NCI-H345 treated with DMSO at 0.1 percent for 48 hours (cell line): ENCODE measurements around the gene GOLIM4.

Experiments
- DNase-seq: peaks from one replicate; lab custom pipeline; 2025; ENCODE audit not compliant: unreplicated experiment; lab: John Stamatoyannopoulos, UW

Gene GOLIM4

DNA sequence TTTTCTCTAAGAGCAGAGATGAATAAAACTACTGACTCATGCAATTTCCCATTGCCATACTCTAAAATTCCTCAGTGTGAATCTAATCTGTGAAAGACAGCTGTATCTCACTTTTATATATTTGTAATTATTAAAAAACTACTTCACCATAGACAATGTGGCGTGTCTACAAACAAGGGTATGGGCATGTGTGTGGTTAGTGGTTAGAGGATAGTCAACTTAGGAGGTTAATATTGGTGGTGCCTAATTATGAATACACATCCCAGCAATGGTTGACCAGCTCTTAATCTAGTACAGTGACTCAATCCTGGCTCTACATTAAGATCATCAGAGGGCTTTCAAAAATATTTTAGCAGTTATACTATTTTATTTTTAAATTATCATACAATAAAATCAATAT lies 94.5 kb downstream of the GOLIM4 start:
- no peak for DNase-seq

DNA sequence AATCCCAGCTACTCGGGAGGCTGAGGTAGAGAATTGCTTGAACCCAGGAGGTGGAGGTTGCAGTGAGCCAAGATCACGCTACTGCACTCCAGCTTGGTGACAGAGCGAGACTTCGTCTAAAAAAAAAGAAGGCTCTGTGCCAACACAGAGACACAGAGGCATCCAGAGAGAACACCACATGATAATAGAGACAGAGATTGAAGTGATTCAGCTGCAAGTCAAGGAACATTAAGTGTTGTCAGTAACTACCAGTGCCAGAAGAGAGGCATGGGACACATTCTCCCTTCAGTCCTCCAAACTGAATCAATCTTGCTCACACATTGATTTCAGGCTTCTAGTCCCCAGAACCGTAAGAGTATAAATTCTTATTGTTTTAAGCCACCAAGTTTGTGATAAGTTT lies 97.5 kb downstream of the GOLIM4 start:
- DNase-seq = no peak

DNA sequence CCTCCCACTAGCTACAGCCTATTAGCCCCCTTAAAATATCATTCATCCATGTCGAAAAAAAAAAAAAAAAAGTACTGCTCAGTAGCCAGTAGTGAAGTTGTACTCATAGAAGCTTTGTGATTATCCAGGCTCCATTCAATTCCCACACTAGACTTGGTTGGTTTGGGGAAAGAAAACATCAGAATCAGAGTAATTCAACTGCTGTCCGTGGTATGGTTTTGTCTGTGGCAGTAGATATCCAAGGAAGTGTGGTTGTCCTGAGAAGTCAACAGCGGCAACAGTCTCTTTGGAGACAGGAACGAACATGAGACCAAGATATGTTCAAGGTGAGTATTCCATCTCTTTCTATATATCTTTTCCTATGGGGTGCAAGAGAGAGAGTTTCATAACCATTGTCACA lies 99.2 kb downstream of the GOLIM4 start:
- no peak for DNase-seq

DNA sequence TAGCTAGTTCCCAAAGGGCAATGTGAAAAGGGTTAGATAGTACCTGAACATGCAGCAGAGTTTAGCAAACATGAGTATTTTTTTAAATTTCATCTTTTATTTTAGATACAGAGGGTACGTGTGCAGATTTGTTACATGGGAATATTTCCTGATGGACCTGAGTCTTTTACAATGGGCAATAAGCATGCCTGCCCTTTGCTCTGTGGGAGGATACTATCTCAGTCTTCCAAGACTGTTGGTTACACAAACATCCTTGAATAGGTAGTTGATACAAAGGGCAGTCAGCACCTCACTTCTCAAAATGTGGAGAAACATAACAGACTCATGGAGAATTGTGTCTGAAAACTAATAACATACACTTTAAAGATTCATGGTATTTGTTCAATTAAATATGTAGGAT lies 103.3 kb downstream of the GOLIM4 start:
- no peak for DNase-seq

DNA sequence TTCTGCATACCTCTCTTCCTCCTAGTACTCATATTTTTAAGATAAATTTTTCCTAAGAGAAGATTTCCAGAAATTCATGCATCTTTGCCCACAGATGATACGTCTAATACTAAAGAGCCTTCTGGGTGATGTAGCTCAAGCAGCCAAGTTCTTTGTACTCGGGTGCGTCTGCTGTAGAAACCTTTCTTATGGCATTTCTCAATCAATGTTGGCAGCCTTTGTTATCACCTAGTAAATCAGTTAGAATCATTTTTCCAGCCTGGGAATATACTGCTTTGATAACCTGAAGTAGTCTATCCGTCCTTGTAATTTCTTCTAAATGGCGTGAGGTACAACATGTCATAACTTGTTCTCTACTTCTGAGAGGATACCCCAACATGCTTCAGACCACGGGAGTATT lies 104.5 kb downstream of the GOLIM4 start:
- no peak for DNase-seq

DNA sequence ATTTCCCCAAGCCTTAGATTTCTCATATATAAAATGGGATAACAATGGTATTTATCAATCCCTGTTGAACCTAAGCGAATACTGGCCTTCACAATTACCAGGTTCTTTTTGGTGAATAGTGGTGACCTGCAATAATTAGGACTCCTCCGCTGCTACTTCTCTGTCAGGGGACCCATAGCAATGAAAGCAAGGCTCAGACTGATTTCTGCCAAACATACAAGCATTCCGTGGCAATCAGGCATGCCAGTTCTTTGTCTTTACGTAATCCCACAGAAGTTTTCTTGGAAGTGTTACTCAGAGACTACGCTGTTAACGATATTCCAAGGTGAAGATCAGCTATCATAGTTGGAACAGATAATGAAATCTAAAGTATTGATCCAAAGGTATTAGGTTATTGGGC lies 105.7 kb downstream of the GOLIM4 start:
- no peak for DNase-seq

DNA sequence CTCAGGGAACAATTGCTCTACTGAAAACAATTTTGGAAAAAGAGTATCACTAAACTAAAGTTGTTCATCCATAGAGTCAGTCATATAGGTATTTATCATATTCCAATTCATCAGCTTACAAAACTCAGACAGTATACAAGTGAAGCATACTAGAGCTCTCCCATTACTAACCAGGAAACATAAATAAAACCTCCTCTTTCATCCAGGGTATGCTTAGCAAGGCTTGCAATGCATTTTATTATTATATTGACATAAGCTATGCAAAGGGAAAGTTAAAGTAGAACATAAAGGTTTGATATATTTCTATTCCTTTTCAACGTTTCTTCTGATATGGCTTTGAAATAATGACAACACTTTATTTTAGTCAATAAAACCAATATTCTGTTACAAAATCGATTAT lies 106.7 kb downstream of the GOLIM4 start:
- DNase-seq = no peak

DNA sequence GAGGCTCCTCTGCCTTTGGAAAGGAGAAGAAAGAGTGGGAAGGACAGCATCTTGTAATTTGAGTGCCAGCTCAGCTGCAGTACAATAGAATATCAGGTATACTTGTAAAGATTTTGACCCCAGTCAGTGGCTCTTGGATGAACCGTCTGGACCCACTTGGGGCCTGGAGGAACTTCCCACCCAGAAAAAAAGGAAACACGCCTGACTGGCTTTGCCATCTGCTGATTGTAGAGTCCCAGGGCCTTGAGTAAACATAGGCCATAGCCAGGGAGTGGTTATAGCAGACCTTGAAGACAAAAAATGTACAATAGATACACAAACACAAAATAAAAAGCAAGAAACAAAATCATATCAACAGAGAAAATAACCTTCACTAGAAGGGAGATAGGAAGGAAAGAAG lies 112.1 kb downstream of the GOLIM4 start:
- DNase-seq = no peak

DNA sequence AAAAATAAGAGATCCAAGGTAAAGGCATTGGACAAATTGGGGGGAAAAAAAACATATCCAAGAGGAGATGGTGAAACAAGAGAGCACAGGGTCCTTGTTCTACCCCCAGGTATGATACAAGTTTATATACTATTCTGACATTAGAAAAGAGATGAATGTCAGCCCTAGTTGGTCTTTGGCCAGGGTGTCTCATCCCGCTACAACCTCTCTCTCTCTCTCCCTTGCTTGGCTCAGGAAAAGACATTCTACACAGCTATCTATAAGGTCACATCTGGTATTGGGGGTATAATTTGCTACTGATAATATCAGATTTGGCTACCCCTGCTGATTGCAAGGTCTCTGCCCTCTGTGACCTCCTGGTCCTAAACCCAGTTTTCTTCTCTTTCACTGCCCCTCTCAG lies 117.2 kb downstream of the GOLIM4 start:
- no peak for DNase-seq

DNA sequence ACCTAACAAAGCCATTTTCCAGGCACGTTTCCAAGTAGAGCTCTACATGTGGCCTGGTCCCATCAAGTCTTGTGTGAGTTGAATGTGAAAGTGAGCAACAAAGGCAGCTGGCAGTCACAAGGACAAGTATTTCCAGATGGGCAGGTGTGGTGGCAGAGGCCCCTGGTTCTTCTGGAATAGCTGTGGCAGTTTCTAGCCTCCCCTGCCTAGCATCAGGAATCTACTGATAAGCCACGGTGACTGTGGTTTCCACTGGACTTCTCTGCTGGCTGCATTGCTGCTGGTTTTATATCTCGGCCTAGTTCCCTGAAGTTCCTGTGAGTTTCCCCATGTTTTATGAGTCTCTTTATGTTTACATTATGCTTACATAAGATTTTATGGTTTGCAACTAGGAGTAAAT lies 117.7 kb downstream of the GOLIM4 start:
- DNase-seq = peak; percentile 88

DNA sequence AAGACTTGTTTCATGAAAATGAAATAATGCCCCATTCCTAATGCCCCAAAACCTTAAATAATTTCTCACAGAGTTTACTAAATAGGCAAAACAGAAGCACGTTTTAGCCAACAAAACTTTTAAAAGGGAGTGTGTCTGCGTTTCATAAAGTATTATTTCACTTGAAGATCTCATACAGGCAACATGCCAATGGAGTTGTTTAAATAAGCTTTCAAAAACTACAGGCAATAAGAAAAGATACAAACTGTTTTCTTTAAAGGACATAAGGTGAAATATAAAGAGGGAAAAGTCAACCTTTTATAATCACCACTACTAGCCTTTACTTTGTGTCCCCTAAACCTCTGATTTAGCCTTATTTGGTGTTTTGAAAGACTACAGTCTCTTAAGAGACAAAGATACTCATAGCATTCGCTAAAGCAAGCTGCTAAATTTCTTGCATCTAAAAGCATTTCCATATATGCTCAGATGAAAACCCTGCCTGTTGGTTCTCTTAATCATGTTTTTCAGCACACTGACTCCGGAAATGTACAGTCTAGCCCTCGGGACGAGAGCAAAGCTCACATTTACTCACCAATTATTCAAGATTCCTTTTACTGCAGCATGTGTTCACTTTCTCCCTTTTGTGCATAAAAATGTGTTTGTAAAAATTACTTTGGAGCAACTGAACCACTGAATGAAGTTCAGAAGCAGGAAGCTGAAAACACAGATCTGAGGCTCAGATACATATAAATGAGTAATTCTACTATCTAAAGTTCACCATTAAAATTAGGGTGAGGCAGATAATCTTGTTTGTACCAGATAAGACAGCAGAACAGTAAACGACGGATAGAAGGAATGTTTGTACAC lies 119.0 kb downstream of the GOLIM4 start:
- no peak for DNase-seq

DNA sequence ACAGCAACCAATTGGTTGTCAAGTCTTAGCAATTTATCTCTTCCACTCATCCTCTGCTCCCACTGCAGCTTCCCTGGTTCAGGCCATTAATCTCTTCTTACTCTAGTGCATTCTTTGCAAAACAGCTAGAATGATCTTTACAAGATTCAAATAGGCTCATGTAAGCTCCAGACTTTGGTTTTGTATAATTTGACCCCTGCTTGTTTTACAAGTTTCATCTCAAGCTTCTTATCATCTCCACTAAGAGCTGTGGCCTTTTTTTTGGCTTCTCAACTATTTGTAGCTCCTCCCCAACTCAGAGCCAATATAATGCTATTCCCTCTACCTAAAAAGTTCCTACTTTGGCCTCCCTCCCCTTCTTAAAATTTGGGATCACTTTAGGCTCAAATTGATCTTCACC lies 121.8 kb downstream of the GOLIM4 start:
- no peak for DNase-seq

DNA sequence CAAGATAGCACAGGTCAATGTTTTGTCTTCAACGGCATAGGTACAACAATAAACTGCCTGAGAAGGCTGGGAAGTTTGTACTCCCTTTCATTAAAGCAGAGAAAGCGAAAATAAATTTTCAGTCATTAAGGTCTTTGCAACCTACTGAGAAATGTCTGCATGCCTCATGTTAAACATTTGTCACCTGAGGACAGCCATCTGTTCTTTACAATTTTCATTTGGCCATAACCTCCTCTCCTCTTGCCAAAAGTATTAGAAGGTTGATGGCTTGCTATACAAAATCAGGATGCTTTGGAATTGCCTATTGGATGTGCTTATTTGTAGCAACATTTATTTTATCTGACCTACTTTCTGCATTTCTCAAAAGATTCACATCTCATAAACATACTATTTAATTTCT lies 122.7 kb downstream of the GOLIM4 start:
- no peak for DNase-seq

DNA sequence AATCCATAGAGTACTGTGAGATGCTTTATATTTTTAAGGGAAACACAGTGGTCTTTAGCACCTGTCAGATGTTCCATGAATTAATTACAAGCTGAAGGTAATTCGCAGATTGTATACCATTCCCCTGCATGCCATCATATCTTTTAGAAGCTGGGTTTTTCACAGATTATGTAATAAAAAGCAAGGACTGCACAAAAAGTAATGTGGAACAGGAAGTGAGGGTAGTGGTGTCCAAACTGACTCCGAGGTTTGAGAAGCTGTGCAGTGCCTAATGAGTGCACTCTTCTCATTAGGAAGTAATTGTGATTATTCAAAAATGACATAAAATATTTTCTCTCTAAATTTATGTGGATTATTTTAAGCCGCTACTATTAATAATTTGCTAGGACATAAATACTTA lies 123.2 kb downstream of the GOLIM4 start:
- no peak for DNase-seq

DNA sequence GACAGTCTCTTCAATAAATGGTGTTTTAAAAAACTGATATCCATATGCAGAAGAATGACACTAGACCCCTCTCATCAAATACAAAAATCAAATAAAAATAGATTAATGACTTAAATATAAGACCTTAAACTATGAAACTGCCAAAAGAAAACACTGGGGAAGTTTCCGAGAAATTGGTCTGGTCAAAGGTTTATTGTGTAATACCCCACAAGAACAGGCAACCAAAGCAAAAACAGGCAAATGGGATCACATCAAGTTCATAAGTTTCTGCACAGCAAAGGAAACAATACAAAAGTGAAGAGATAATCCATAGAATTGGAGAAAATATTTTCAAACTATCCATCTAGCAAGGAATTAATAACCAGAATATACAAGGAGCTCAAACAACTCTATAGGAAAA lies 126.2 kb downstream of the GOLIM4 start:
- no peak for DNase-seq

DNA sequence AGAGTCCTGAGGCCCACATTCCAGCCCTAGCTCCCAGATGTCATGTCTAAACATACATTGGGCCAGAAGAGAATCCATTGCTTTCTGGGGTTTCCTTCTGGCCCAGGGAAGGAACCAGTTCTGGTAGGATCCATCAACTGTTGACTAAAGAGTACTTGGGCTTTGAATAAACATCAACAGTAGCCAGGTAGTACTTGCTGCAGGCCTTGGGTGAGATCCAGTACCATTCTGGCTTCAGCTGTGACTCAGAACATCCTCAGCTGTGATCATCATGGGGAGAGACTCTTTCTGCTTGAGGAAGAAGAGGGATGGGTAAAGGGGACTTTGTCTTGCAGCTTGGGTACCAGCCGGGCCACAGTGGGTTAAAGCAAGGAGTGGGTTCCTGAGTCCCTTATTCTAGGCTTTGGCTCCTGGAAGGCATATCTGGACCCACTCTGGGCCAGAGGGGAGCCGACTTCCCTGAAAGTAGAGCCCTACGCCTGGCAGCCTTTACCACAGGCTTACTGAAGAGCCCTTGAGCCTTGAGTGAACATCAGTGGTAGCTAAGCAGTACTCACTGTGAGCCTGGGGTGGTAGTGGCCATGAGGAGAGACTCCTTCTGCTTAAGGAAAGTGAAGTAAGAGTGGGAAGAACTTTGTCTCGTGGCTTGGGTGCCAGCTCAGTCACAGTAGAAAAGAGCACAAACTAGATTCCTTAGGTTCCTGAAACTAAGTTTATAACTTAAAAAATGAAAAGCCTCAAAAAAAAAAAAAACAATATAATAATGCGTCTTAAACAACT lies 128.3 kb downstream of the GOLIM4 start:
- no peak for DNase-seq
